HepG2 (cell line): ENCODE data around the gene C19orf73. TPM values are rescaled to one million over a fixed set of nuclear protein-coding genes. Genes with fewer than 3 reads are reported as not detected.

Experiments
- FUBP1 ChIP-seq: sonication (generic); formaldehyde crosslinking; IDR thresholded peaks from 2 replicates; pipeline ENCODE4 v1.5.1; 2020; ENCODE audit warnings: missing genetic modification reagents, mild to moderate bottlenecking, borderline replicate concordance
- GLI4 ChIP-seq: sonication (generic); formaldehyde crosslinking; IDR thresholded peaks from 2 replicates; pipeline ENCODE4 v1.5.1; 2020; ENCODE audit warnings: missing genetic modification reagents, mild to moderate bottlenecking, moderate library complexity, borderline replicate concordance
- GLMP ChIP-seq: sonication (generic); formaldehyde crosslinking; IDR thresholded peaks from 2 replicates; pipeline ENCODE4 v1.9.0; 2021; ENCODE audit warnings: missing genetic modification reagents, mild to moderate bottlenecking, borderline replicate concordance
- HNRNPLL ChIP-seq: fragments of 200-400 bp; formaldehyde crosslinking; IDR thresholded peaks from 2 replicates; pipeline ENCODE4 v1.6.1; 2017; ENCODE audit warnings: mild to moderate bottlenecking, low read depth, low read length; ENCODE audit not compliant: poor library complexity, severe bottlenecking
- KDM5A ChIP-seq: fragments of 200-600 bp; sonication (generic); IDR thresholded peaks from 2 replicates; pipeline ENCODE4 v1.7.0; 2018; ENCODE audit warnings: antibody characterized with exemption, mild to moderate bottlenecking, low read length, borderline replicate concordance
- KLF9 ChIP-seq: IDR thresholded peaks from 2 replicates; pipeline ENCODE4 v1.6.1; 2016; ENCODE audit warnings: low read depth
- NFYB ChIP-seq: sonication (generic); formaldehyde crosslinking; IDR thresholded peaks from 2 replicates; pipeline ENCODE4 v1.4.0; 2020; ENCODE audit warnings: missing genetic modification reagents
- NPAS2 ChIP-seq: sonication (generic); formaldehyde crosslinking; IDR thresholded peaks from 2 replicates; pipeline ENCODE4 v1.8.0; 2022; ENCODE audit warnings: mild to moderate bottlenecking, missing genetic modification reagents, borderline replicate concordance
- PAXIP1 ChIP-seq: sonication (generic); formaldehyde crosslinking; conservative IDR thresholded peaks from 2 replicates; pipeline ENCODE4 v1.4.0; 2020; ENCODE audit warnings: mild to moderate bottlenecking, missing genetic modification reagents, moderate library complexity
- RELA ChIP-seq: sonication (generic); formaldehyde crosslinking; IDR thresholded peaks from 2 replicates; pipeline ENCODE4 v1.4.0; 2020; ENCODE audit warnings: missing genetic modification reagents
- ZKSCAN8 ChIP-seq: IDR thresholded peaks from 2 replicates; pipeline ENCODE4 v1.6.1; 2016; ENCODE audit warnings: borderline replicate concordance, missing genetic modification reagents, missing compliant biosample characterization
- ZNF160 ChIP-seq: sonication (generic); formaldehyde crosslinking; IDR thresholded peaks from 2 replicates; pipeline ENCODE4 v1.8.0; 2022; ENCODE audit warnings: mild to moderate bottlenecking, inconsistent platforms, missing genetic modification reagents
- ZNF326 ChIP-seq: sonication (generic); formaldehyde crosslinking; IDR thresholded peaks from 2 replicates; pipeline ENCODE4 v1.4.0; 2020; ENCODE audit warnings: missing genetic modification reagents, borderline replicate concordance
- ZNF484 ChIP-seq: sonication (generic); formaldehyde crosslinking; IDR thresholded peaks from 2 replicates; pipeline ENCODE4 v1.5.1; 2020; ENCODE audit warnings: mild to moderate bottlenecking, low read depth, missing genetic modification reagents, borderline replicate concordance
- ZNF609 ChIP-seq: sonication (generic); formaldehyde crosslinking; IDR thresholded peaks from 2 replicates; pipeline ENCODE4 v1.4.0; 2020; ENCODE audit warnings: mild to moderate bottlenecking, missing genetic modification reagents, borderline replicate concordance
- ZNF782 ChIP-seq: sonication (generic); formaldehyde crosslinking; IDR thresholded peaks from 2 replicates; pipeline ENCODE4 v1.4.0; 2020; ENCODE audit warnings: missing genetic modification reagents, mild to moderate bottlenecking, borderline replicate concordance
- ZNF850 ChIP-seq: sonication (generic); formaldehyde crosslinking; conservative IDR thresholded peaks from 2 replicates; pipeline ENCODE4 v1.9.0; 2021; ENCODE audit warnings: mild to moderate bottlenecking, missing genetic modification reagents
- polyA plus RNA-seq, 8 experiments: library from polyadenylated mRNA; depleted of rRNA in 3 of 8; stranded (reverse) in 7 of 8; unstranded in 1 of 8; fragments of >200 nt; fragmentation: Illumina TruSeq in 4 of 8; extraction: Trizol in 4 of 8; gene quantifications; 2 replicates each; pipeline versions ENCODE4 v1.2.1 to v1.2.3, GENCODE V29; 2011 to 2016; ENCODE audit warnings: low read depth in 4 of 8, missing spikeins in 1 of 8, mixed read lengths in 1 of 8; ENCODE audit not compliant: insufficient read depth in 1 of 8
- total RNA-seq, 5 experiments: library from RNA; depleted of rRNA; stranded (reverse); fragments of >200 nt; fragmentation: Illumina TruSeq; extraction: Trizol; gene quantifications; 2 replicates each; pipeline ENCODE4 v1.2.3, GENCODE V29; 2016; ENCODE audit warnings: low read depth in 1 of 5

Gene C19orf73
- total and polyA plus RNA-seq, 2 of the 13 experiments (the other 11 are each of a cell fraction or from before 2014, with no cell fraction given) = 1.4 to 1.5 TPM

- TF ChIP-seq PAXIP1 (CRISPR knock-in tag) = no peak
- TF ChIP-seq KDM5A = no peak
- TF ChIP-seq ZNF782 = no peak
- TF ChIP-seq ZNF609 (CRISPR knock-in tag) = no peak
- TF ChIP-seq ZNF850 = no peak
- TF ChIP-seq ZNF160 (CRISPR knock-in tag) = no peak
- TF ChIP-seq ZNF326 (CRISPR knock-in tag) = no peak
- no peak for TF ChIP-seq ZNF484 (CRISPR knock-in tag)
- TF ChIP-seq ZKSCAN8 (CRISPR knock-in tag) = no peak
- TF ChIP-seq NFYB (CRISPR knock-in tag) = no peak
- TF ChIP-seq KLF9 (CRISPR knock-in tag) = no peak
- no peak for TF ChIP-seq FUBP1 (CRISPR knock-in tag)
- TF ChIP-seq GLMP (CRISPR knock-in tag) = no peak
- TF ChIP-seq NPAS2 (CRISPR knock-in tag) = no peak
- no peak for TF ChIP-seq RELA (CRISPR knock-in tag)
- peak; percentile 19 for TF ChIP-seq HNRNPLL
- no peak for TF ChIP-seq GLI4
Observed at GRCh38 chr19:49114630-49115363, 4.1 kb downstream of the C19orf73 start (continued).
